GM12873 (cell line): ENCODE data around the gene PALLD.

Source experiments
- TF ChIP-seq, protein P1 (sequence below): IDR thresholded peaks from 2 replicates; pipeline ENCODE4 v1.5.1; 2012; ENCODE audit warnings: low read depth, mild to moderate bottlenecking, moderate library complexity, low read length, control low read depth; ENCODE audit not compliant: insufficient read depth; ENCODE audit errors: missing control alignments

PALLD gene

DNA sequence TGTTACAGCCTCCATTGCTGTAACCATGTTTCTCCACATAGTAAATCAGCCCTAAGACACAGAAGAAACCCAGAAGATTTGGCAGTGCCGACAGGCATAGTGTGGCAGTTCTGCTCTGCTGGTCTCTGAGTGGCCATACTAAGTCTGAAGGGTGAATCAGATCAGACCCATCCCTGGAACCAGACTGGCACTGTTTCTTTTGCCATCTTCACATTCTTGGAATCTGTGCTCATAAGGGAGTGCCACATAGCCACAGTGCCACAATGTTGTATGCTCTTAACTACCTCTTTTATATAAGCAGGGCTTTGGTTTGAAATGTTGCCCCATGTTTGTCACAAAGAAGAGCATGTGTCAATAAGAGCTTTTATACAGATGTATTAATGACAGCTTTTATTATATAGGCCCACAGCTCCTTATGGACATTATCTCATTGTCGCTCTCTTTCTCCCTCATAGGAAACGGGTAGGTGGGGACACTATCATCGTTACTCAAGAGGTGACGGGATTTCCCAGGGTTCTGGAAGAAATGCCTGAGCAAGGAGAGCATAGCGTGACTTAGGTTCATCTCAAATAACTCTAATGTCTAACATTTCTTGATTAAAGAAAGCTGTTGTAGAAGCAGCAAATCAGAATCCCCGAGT is 385.0 kb downstream of the PALLD start:
- TF ChIP-seq, protein P1, sequence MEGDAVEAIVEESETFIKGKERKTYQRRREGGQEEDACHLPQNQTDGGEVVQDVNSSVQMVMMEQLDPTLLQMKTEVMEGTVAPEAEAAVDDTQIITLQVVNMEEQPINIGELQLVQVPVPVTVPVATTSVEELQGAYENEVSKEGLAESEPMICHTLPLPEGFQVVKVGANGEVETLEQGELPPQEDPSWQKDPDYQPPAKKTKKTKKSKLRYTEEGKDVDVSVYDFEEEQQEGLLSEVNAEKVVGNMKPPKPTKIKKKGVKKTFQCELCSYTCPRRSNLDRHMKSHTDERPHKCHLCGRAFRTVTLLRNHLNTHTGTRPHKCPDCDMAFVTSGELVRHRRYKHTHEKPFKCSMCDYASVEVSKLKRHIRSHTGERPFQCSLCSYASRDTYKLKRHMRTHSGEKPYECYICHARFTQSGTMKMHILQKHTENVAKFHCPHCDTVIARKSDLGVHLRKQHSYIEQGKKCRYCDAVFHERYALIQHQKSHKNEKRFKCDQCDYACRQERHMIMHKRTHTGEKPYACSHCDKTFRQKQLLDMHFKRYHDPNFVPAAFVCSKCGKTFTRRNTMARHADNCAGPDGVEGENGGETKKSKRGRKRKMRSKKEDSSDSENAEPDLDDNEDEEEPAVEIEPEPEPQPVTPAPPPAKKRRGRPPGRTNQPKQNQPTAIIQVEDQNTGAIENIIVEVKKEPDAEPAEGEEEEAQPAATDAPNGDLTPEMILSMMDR: no peak

DNA sequence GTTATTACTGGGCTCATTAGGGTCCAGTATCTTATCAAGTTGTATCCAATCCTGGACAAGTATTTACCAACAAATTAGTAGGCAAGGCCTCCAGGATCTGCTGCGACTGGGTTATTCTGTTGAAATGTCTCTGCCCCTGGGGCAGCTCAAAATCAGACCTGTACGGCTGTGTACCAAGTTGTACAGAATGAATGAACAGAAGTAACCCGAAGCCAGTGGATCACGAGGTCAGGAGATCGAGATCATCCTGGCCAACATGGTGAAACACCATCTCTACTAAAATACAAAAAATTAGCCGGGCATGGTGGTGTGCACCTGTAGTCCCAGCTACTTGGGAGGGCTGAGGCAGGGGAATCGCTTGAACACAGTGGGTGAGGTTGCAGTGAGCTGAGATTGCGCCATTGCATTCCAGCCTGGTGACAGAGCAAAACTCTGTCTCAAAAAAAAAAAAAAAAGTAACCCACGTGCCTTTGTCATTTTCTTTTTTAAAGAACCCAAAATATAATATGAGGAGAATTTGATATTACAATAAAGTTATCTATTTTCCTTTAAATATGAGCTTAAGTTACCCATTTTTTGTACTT is 385.9 kb downstream of the PALLD start:
- TF ChIP-seq, protein P1: no peak

DNA sequence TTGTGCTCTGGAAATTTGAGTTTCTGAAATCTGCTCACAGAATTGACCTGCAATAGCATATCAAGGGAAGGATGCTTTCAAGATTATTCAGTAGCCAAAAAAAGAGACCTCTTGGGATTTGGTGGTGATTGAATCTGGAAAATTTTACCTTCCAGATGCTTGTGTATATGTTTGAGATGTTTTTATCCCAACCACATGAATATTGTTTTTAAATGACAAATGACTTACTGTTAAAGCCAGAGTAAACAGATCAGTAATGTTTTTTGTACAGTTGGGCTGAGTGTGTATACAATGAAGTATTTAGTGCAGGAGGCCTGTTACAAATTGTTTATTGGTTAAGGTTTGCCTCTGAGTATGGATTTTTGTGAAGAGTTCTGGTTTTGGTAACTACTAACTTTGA is 386.7 kb downstream of the PALLD start:
- TF ChIP-seq, protein P1: no peak

DNA sequence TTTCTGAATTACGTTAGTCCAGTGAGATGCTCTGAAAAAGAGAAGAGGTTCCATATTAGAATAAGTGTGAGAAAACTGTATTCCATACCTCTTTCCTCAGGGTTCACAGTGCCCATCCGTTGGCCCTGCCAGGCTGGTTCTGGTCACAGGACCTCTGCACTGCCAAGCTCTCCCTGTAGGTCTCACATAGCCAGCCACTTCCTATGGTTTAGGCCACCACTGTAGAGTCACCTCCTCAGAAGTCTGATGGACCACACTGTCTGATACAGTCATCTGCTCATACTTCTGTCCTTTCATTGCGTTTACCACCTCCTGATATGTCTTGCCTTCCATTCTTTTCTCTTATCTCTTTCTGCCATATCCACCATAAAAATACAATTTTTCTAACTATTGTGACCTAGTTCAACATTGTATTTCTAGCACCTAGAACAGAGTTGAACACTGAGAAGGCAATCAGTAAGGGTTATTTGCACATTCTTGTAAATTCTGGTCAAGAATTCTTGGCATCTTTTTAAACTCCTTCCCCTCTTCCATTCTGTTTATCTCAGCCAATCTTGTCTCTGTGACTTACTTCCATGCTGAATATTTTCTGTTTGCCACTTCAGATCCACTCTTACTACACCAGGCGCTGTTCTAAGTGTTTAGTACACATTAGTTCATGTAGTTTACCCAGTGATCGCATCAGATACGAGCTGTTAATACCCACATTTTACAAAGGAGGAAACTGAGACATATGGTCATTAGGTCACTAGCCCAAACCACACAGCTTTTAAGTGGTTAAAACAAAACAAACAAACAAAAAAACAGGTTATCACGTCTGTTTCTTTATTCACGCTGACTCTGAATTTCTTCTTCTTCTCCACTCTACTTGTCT is 387.6 kb downstream of the PALLD start:
- TF ChIP-seq, protein P1: no peak

DNA sequence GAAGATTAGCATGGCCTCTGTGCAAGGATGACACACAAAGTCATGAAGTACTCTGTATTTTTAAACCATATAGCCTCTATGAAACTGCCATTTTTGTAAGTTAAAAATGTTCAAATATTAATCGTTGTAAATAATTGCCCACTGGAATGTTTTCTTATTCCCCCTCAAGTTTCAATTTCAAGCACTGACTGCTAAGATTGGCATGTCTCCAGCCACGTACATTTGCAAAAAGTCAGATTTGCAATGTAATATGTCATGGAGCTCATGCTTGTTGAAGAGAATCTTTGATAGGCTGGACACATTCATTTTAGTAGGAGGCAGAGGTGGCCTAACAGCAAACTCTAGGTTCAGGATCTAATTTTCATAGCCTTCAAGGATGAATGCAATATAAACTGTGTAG is 388.5 kb downstream of the PALLD start:
- TF ChIP-seq, protein P1: no peak

DNA sequence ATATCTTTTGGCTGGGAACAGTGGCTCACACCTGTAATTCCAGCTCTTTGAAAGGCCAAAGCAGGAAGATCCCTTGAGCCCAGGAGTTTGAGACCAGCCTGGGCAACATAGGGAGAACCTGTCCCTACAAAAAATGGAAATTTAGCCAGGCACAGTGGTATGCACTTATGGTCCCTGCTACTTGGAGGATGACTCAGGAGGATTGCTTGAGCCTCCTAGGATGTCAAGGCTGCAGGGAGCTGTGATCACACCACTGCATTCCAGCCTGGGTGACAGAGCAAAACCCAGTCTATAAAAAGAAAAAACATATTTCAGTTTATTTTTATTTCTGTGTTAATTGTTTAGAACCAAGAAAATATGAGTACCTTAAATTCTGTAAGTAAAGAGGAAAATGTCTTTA is 389.5 kb downstream of the PALLD start:
- TF ChIP-seq, protein P1: no peak

DNA sequence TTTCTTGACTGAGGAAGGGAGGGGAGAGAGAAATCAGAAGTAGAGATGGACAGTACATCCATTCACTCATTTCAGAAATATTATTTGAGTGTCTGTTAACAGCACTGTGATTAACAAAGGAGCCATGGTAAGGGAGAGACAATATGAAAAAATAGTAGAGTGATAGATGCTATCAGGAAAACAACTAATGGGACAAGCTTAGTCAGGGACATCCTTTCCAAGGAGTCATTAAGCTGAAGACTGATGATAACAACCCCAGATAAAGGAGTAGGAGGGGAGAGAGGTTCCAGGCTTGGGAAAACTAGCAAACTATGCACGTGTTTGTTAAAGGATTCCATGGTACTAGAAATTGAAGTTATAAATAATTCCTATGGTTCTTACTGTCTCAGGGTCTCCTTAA is 391.0 kb downstream of the PALLD start:
- TF ChIP-seq, protein P1: no peak
